ENCODE data around the gene MEDAG. TPM values are rescaled to one million over a fixed set of nuclear protein-coding genes. Genes with fewer than 3 reads are reported as not detected.

MEDAG gene
- total and polyA plus RNA-seq, 11 donors: 3.8 to 41.9 (median 8.0) TPM

- Histone ChIP-seq H3K27me3 (no peaks in the 10 kb centered on the region), H3K36me3 (peaks cover 0 to 57% (median 0%) of the 10 kb centered on the region in 9 donors), H3K4me3 (no peak overlapping the region), H3K9me3 (no peaks in the 10 kb centered on the region), H3K27ac (no peak overlapping the region), H3K4me1 (peaks cover 0 to 9% (median 0%) of the 10 kb centered on the region in 12 donors)
- DNase-seq (no peak), ATAC-seq (no peak)
- no peak for TF ChIP-seq POLR2A (IDR thresholded peaks at IDR 0.05)
- TF ChIP-seq CTCF (IDR thresholded peaks at IDR 0.05): no peak
- 86 to 91% (median 88%) methylated on average over 5 of the region's 5 CpGs for WGBS, 4 donors
- intact Hi-C loops (cut with DNase I): no loop called here
Observed at GRCh38 chr13:30920162-30920909, 14.3 kb downstream of the MEDAG start.

GRCh38 chr13:30923418-30923817, 17.3 kb downstream of the MEDAG start:
- H3K27ac ChIP-seq: no peak overlapping the region

GRCh38 chr13:30924721-30925120, 18.6 kb downstream of the MEDAG start:
- Histone ChIP-seq H3K36me3 (peaks cover 0 to 36% (median 0%) of the 10 kb centered on the region in 9 donors), H3K27me3 (no peaks in the 10 kb centered on the region), H3K9me3 (no peaks in the 10 kb centered on the region), H3K4me1 (no peaks in the 10 kb centered on the region), H3K4me3 (no peak overlapping the region), H3K27ac (no peak overlapping the region)
- ATAC-seq: no peak
- DNase-seq: no peak
- TF ChIP-seq POLR2A (IDR thresholded peaks at IDR 0.05): no peak
- no peak for TF ChIP-seq CTCF (IDR thresholded peaks at IDR 0.05)
- intact Hi-C loops (cut with DNase I): no loop called here
- WGBS, 4 donors: 69 to 79% (median 77%) methylated on average over 3 of the region's 3 CpGs

More at GRCh38 chr13:30923418-30923817, 17.3 kb downstream of the MEDAG start:
- intact Hi-C loops (cut with DNase I): no loop called here
- Histone ChIP-seq H3K4me3 (no peak overlapping the region), H3K9me3 (no peaks in the 10 kb centered on the region), H3K27me3 (no peaks in the 10 kb centered on the region), H3K4me1 (peaks cover 0 to 7% (median 0%) of the 10 kb centered on the region in 12 donors), H3K36me3 (peaks cover 0 to 47% (median 0%) of the 10 kb centered on the region in 9 donors)
- TF ChIP-seq CTCF (IDR thresholded peaks at IDR 0.05) (no peak), POLR2A (IDR thresholded peaks at IDR 0.05) (no peak)
- ATAC-seq: no peak
- 83 to 100% (median 91%) methylated on average over 1 of the region's 1 CpG for WGBS, 4 donors
- DNase-seq: no peak

GRCh38 chr13:30925429-30925828, 19.4 kb downstream of the MEDAG start:
- no peak for DNase-seq
- Histone ChIP-seq H3K9me3 (no peaks in the 10 kb centered on the region), H3K27me3 (no peaks in the 10 kb centered on the region), H3K36me3 (peaks cover 0 to 36% (median 0%) of the 10 kb centered on the region in 9 donors), H3K4me1 (no peaks in the 10 kb centered on the region), H3K27ac (no peak overlapping the region), H3K4me3 (no peak overlapping the region)
- no peak for TF ChIP-seq CTCF (IDR thresholded peaks at IDR 0.05)
- TF ChIP-seq POLR2A (IDR thresholded peaks at IDR 0.05): no peak
- no peak for ATAC-seq
- intact Hi-C loops (cut with DNase I): no loop called here
- WGBS, 4 donors: 88 to 94% (median 91%) methylated on average over 1 of the region's 1 CpG
